ENCODE results near the gene DMRT3.

DMRT3 gene

GRCh38 chr9:1009101-1009707 lies 32.7 kb downstream of the DMRT3 start:
- no peak overlapping the region for H3K9ac ChIP-seq (ENCODE audit: low read depth, low read length)
- no peaks in the 10 kb centered on the region for H3K9me3 ChIP-seq (replicated peaks; ENCODE audit: low read length)
- peaks cover 7% of the 10 kb centered on the region for H3K4me1 ChIP-seq (ENCODE audit: control insufficient read depth, insufficient read depth, low read length)
- no peaks in the 10 kb centered on the region for H3K36me3 ChIP-seq (ENCODE audit: insufficient read depth, low read length)
- H3K27me3 ChIP-seq (ENCODE audit: control insufficient read depth, insufficient read depth, low read length) = peaks cover 3% of the 10 kb centered on the region
- no peak overlapping the region for H3K4me2 ChIP-seq (ENCODE audit: low read length)
- H3K4me3 ChIP-seq (ENCODE audit: low read length) = no peak overlapping the region

- Histone ChIP-seq H3K27me3 (ENCODE audit: control insufficient read depth, insufficient read depth, low read length) (peaks cover 14% of the 10 kb centered on the region), H3K9me3 (replicated peaks; ENCODE audit: low read length) (no peaks in the 10 kb centered on the region), H3K4me2 (ENCODE audit: low read length) (no peak overlapping the region), H3K9ac (ENCODE audit: low read depth, low read length) (no peak overlapping the region), H3K4me1 (ENCODE audit: control insufficient read depth, insufficient read depth, low read length) (peaks cover 7% of the 10 kb centered on the region), H3K4me3 (ENCODE audit: low read length) (no peak overlapping the region), H3K36me3 (ENCODE audit: insufficient read depth, low read length) (no peaks in the 10 kb centered on the region)
These were observed 36.6 kb downstream of the DMRT3 start for GRCh38 chr9:1013021-1013420.

- peaks cover 2% of the 10 kb centered on the region for H3K4me1 ChIP-seq (ENCODE audit: control insufficient read depth, insufficient read depth, low read length)
- H3K36me3 ChIP-seq (ENCODE audit: insufficient read depth, low read length) = no peaks in the 10 kb centered on the region
- H3K27me3 ChIP-seq (ENCODE audit: control insufficient read depth, insufficient read depth, low read length) = peaks cover 14% of the 10 kb centered on the region
- no peak overlapping the region for H3K4me3 ChIP-seq (ENCODE audit: low read length)
- no peak overlapping the region for H3K9ac ChIP-seq (ENCODE audit: low read depth, low read length)
- no peaks in the 10 kb centered on the region for H3K9me3 ChIP-seq (replicated peaks; ENCODE audit: low read length)
- H3K4me2 ChIP-seq (ENCODE audit: low read length) = no peak overlapping the region
These were observed 37.8 kb downstream of the DMRT3 start for GRCh38 chr9:1014225-1014624.

- Histone ChIP-seq H3K9ac (ENCODE audit: low read depth, low read length) (no peak overlapping the region), H3K27me3 (ENCODE audit: control insufficient read depth, insufficient read depth, low read length) (peaks cover 15% of the 10 kb centered on the region), H3K4me3 (ENCODE audit: low read length) (no peak overlapping the region), H3K9me3 (replicated peaks; ENCODE audit: low read length) (no peaks in the 10 kb centered on the region), H3K4me2 (ENCODE audit: low read length) (no peak overlapping the region), H3K4me1 (ENCODE audit: control insufficient read depth, insufficient read depth, low read length) (no peaks in the 10 kb centered on the region), H3K36me3 (ENCODE audit: insufficient read depth, low read length) (no peaks in the 10 kb centered on the region)
These were observed 38.2 kb downstream of the DMRT3 start for GRCh38 chr9:1014640-1015039.

GRCh38 chr9:1018121-1018520 lies 41.7 kb downstream of the DMRT3 start:
- Histone ChIP-seq H3K36me3 (ENCODE audit: insufficient read depth, low read length) (no peaks in the 10 kb centered on the region), H3K9ac (ENCODE audit: low read depth, low read length) (no peak overlapping the region), H3K27me3 (ENCODE audit: control insufficient read depth, insufficient read depth, low read length) (peaks cover 25% of the 10 kb centered on the region), H3K4me3 (ENCODE audit: low read length) (no peak overlapping the region), H3K4me2 (ENCODE audit: low read length) (no peak overlapping the region), H3K9me3 (replicated peaks; ENCODE audit: low read length) (no peaks in the 10 kb centered on the region), H3K4me1 (ENCODE audit: control insufficient read depth, insufficient read depth, low read length) (no peaks in the 10 kb centered on the region)

GRCh38 chr9:1024112-1024511 lies 47.7 kb downstream of the DMRT3 start:
- H3K9me3 ChIP-seq (replicated peaks; ENCODE audit: low read length) = no peaks in the 10 kb centered on the region
- no peaks in the 10 kb centered on the region for H3K4me1 ChIP-seq (ENCODE audit: control insufficient read depth, insufficient read depth, low read length)
- no peak overlapping the region for H3K4me3 ChIP-seq (ENCODE audit: low read length)
- no peak overlapping the region for H3K4me2 ChIP-seq (ENCODE audit: low read length)
- no peaks in the 10 kb centered on the region for H3K36me3 ChIP-seq (ENCODE audit: insufficient read depth, low read length)
- H3K27me3 ChIP-seq (ENCODE audit: control insufficient read depth, insufficient read depth, low read length) = peaks cover 15% of the 10 kb centered on the region
- no peak overlapping the region for H3K9ac ChIP-seq (ENCODE audit: low read depth, low read length)

GRCh38 chr9:1025131-1025530 lies 48.7 kb downstream of the DMRT3 start:
- H3K9me3 ChIP-seq (replicated peaks; ENCODE audit: low read length) = no peaks in the 10 kb centered on the region
- H3K27me3 ChIP-seq (ENCODE audit: control insufficient read depth, insufficient read depth, low read length) = peaks cover 15% of the 10 kb centered on the region
- no peak overlapping the region for H3K4me3 ChIP-seq (ENCODE audit: low read length)
- no peaks in the 10 kb centered on the region for H3K4me1 ChIP-seq (ENCODE audit: control insufficient read depth, insufficient read depth, low read length)
- no peak overlapping the region for H3K9ac ChIP-seq (ENCODE audit: low read depth, low read length)
- H3K36me3 ChIP-seq (ENCODE audit: insufficient read depth, low read length) = no peaks in the 10 kb centered on the region
- no peak overlapping the region for H3K4me2 ChIP-seq (ENCODE audit: low read length)

GRCh38 chr9:1026219-1026618 lies 49.8 kb downstream of the DMRT3 start:
- Histone ChIP-seq H3K4me2 (ENCODE audit: low read length) (no peak overlapping the region), H3K4me1 (ENCODE audit: control insufficient read depth, insufficient read depth, low read length) (no peaks in the 10 kb centered on the region), H3K9me3 (replicated peaks; ENCODE audit: low read length) (no peaks in the 10 kb centered on the region), H3K36me3 (ENCODE audit: insufficient read depth, low read length) (no peaks in the 10 kb centered on the region), H3K4me3 (ENCODE audit: low read length) (no peak overlapping the region), H3K27me3 (ENCODE audit: control insufficient read depth, insufficient read depth, low read length) (peaks cover 11% of the 10 kb centered on the region), H3K9ac (ENCODE audit: low read depth, low read length) (no peak overlapping the region)

- H3K4me1 ChIP-seq (ENCODE audit: control insufficient read depth, insufficient read depth, low read length) = no peaks in the 10 kb centered on the region
- H3K27me3 ChIP-seq (ENCODE audit: control insufficient read depth, insufficient read depth, low read length) = peaks cover 31% of the 10 kb centered on the region
- H3K9ac ChIP-seq (ENCODE audit: low read depth, low read length) = no peak overlapping the region
- H3K4me2 ChIP-seq (ENCODE audit: low read length) = no peak overlapping the region
- no peaks in the 10 kb centered on the region for H3K9me3 ChIP-seq (replicated peaks; ENCODE audit: low read length)
- no peaks in the 10 kb centered on the region for H3K36me3 ChIP-seq (ENCODE audit: insufficient read depth, low read length)
- no peak overlapping the region for H3K4me3 ChIP-seq (ENCODE audit: low read length)
These were observed 52.2 kb downstream of the DMRT3 start for GRCh38 chr9:1028501-1029190.

- Histone ChIP-seq H3K27me3 (ENCODE audit: control insufficient read depth, insufficient read depth, low read length) (peaks cover 27% of the 10 kb centered on the region), H3K4me1 (ENCODE audit: control insufficient read depth, insufficient read depth, low read length) (no peaks in the 10 kb centered on the region), H3K4me3 (ENCODE audit: low read length) (no peak overlapping the region)
These were observed 55.6 kb downstream of the DMRT3 start for GRCh38 chr9:1031951-1032601.

GRCh38 chr9:1034271-1034670 lies 57.8 kb downstream of the DMRT3 start:
- H3K9ac ChIP-seq (ENCODE audit: low read depth, low read length) = no peak overlapping the region
- H3K36me3 ChIP-seq (ENCODE audit: insufficient read depth, low read length) = no peaks in the 10 kb centered on the region
- H3K4me3 ChIP-seq (ENCODE audit: low read length) = no peak overlapping the region
- H3K27me3 ChIP-seq (ENCODE audit: control insufficient read depth, insufficient read depth, low read length) = peaks cover 40% of the 10 kb centered on the region
- no peaks in the 10 kb centered on the region for H3K9me3 ChIP-seq (replicated peaks; ENCODE audit: low read length)
- no peak overlapping the region for H3K4me2 ChIP-seq (ENCODE audit: low read length)
- no peaks in the 10 kb centered on the region for H3K4me1 ChIP-seq (ENCODE audit: control insufficient read depth, insufficient read depth, low read length)

More at GRCh38 chr9:1031951-1032601, 55.6 kb downstream of the DMRT3 start:
- H3K36me3 ChIP-seq (ENCODE audit: insufficient read depth, low read length) = no peaks in the 10 kb centered on the region
- no peak overlapping the region for H3K9ac ChIP-seq (ENCODE audit: low read depth, low read length)
- H3K9me3 ChIP-seq (replicated peaks; ENCODE audit: low read length) = no peaks in the 10 kb centered on the region
- no peak overlapping the region for H3K4me2 ChIP-seq (ENCODE audit: low read length)

All from skeletal muscle satellite cell (primary cell).